Lower leg skin (tissue), 3 donors: ENCODE data around the gene BANP.

Experiments used
- CTCF ChIP-seq, 3 donors: fragments of 450-650 bp; IDR thresholded peaks; one replicate each; pipeline ENCODE4 v1.5.1; 2016; ENCODE audit warnings: antibody characterized with exemption in 3 of 3, mild to moderate bottlenecking in 3 of 3, moderate library complexity in 2 of 3
- POLR2A ChIP-seq, 2 donors: fragments of 450-650 bp; IDR thresholded peaks; one replicate each; pipeline ENCODE4 v1.6.1; 2016 to 2017; ENCODE audit warnings: antibody characterized with exemption in 2 of 2, mild to moderate bottlenecking in 1 of 2, moderate library complexity in 1 of 2

- TF ChIP-seq CTCF (IDR thresholded peaks at IDR 0.05) = no peak
- TF ChIP-seq POLR2A (IDR thresholded peaks at IDR 0.05) = no peak
Measured at GRCh38 chr16:88087517-88087877, 136.3 kb downstream of the BANP start.
